ENCODE results near the gene RBMS3.

RBMS3 gene

DNA sequence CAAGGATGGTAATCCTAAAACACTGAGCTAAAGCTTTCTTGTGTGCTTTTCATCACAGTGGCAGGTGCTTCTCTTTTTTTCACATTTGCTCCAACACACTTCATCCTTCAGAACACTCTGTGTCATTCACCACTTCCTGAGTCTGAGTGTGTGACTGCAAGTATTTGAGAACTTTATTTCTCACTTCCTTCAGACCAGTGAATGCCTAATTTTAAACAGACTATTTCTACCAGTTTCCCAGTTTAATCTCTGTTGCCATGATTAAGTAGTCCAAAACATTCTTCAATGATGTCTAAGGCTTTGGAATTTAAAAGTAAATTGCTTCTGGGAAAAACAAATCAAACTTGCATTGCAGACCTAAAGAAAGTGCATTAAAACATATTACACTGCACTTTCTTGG, 541.2 kb downstream of the RBMS3 start:
- DNase-seq (ENCODE audit: low spot score) = no peak
- in situ Hi-C loops (cut with MboI; ENCODE audit: low sequenced_read_pairs, unreplicated experiment) = no loop called here
- no peak for TF ChIP-seq CTCF (IDR thresholded peaks at IDR 0.05; ENCODE audit: borderline replicate concordance, control extremely low read depth, extremely low read depth, insufficient read depth, missing control alignments)

- no peak for TF ChIP-seq CTCF (IDR thresholded peaks at IDR 0.05; ENCODE audit: borderline replicate concordance, control extremely low read depth, extremely low read depth, insufficient read depth, missing control alignments)
- in situ Hi-C loops (cut with MboI; ENCODE audit: low sequenced_read_pairs, unreplicated experiment) = no loop called here
These were observed 542.4 kb downstream of the RBMS3 start for GRCh38 chr3:29823233-29823632.

GRCh38 chr3:29826712-29827111, 545.8 kb downstream of the RBMS3 start:
- TF ChIP-seq CTCF (IDR thresholded peaks at IDR 0.05; ENCODE audit: borderline replicate concordance, control extremely low read depth, extremely low read depth, insufficient read depth, missing control alignments) = no peak
- in situ Hi-C loops (cut with MboI; ENCODE audit: low sequenced_read_pairs, unreplicated experiment) = no loop called here
- no peak for DNase-seq (ENCODE audit: low spot score)

More at GRCh38 chr3:29823233-29823632, 542.4 kb downstream of the RBMS3 start:
- DNase-seq (ENCODE audit: low spot score) = no peak

DNA sequence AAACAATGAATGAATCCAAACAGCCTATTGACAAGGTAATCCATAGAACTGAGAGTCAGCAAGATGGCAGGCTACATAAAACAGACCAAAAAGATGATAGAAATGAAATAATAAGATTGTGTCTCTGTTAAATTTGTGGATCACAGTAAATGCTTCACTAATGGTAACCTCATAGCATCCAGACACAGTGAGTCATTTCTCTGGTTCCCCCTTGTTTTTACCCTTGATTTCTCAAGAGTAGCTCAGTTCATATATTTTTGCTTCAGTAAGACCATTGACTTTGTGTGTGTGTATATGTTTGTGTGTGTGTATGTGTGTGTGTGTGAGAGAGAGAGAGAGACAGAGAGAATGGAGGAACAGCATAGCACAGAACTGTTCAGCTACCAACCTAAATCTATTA, 546.9 kb downstream of the RBMS3 start:
- no peak for TF ChIP-seq CTCF (IDR thresholded peaks at IDR 0.05; ENCODE audit: borderline replicate concordance, control extremely low read depth, extremely low read depth, insufficient read depth, missing control alignments)
- DNase-seq (ENCODE audit: low spot score) = no peak
- in situ Hi-C loops (cut with MboI; ENCODE audit: low sequenced_read_pairs, unreplicated experiment) = no loop called here

DNA sequence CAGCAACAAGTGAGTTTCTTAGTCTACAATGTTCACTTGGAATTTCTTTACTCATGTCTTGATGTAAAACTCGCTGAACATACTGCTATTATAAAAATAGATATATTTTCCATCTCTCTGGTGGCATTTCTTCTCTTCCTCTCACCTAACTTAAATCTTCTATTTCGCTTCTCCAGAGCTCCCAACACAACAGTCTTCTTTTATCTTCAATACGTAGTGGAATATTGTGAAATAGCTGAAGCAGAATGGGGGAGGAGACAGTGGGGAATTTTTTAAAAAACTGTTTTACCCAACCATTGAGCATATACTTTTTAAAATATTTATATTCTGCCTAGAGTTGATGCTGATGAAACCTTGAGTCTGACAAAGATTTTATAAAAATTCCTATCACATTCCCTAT, 548.5 kb downstream of the RBMS3 start:
- TF ChIP-seq CTCF (IDR thresholded peaks at IDR 0.05; ENCODE audit: borderline replicate concordance, control extremely low read depth, extremely low read depth, insufficient read depth, missing control alignments) = no peak
- in situ Hi-C loops (cut with MboI; ENCODE audit: low sequenced_read_pairs, unreplicated experiment) = no loop called here
- no peak for DNase-seq (ENCODE audit: low spot score)

DNA sequence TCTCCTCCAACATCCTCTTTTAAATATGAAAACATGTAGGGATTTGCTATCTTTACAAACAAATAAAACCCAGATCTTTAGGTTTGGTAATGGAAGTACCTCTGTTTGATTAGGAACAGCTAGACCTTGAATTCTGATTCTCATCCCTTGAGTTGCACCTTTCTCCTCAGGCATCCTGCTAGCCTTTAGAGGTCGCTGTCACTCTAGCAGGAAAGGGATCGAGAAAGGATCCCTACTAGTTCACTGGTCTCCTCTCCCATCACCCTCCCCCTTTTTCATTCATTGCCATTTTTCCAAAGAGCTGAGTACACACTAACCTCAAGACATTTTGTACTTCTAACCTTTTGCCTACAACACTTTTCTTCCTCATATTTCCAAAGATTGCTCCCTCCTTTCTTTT, 569.8 kb downstream of the RBMS3 start:
- DNase-seq (ENCODE audit: low spot score) = no peak
- no peak for TF ChIP-seq CTCF (IDR thresholded peaks at IDR 0.05; ENCODE audit: borderline replicate concordance, control extremely low read depth, extremely low read depth, insufficient read depth, missing control alignments)
- in situ Hi-C loops (cut with MboI; ENCODE audit: low sequenced_read_pairs, unreplicated experiment) = no loop called here

DNA sequence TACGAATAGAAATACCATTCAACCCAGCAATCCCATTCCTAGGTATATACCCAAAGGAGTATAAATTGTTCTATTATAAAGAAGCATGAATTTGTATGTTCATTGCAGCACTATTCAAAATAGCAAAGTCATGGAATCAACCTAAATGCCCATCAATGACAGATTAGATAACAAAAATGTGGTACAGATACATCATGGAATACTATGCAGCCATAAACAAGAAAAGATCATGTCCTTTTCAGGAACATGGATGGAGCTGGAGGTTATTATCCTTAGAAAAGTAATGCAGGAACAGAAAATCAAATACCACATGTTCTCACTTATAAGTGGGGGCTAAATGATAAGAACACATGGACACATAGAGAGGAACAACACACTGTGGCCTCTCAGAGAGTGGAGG, 571.9 kb downstream of the RBMS3 start:
- in situ Hi-C loops (cut with MboI; ENCODE audit: low sequenced_read_pairs, unreplicated experiment) = no loop called here
- TF ChIP-seq CTCF (IDR thresholded peaks at IDR 0.05; ENCODE audit: borderline replicate concordance, control extremely low read depth, extremely low read depth, insufficient read depth, missing control alignments) = no peak
- DNase-seq (ENCODE audit: low spot score) = no peak
